HG03469 (cell line): ENCODE measurements around the gene PTPRG.
"Not testable (repeated sequence)": the region's sequence is repeated elsewhere in the genome, so short reads cannot be mapped to it uniquely, and the experiment has no call there.

Experiments
- ATAC-seq: cut with Tn5 transposase; IDR thresholded peaks from one replicate; pipeline ENCODE4 v1.9.1; 2021; ENCODE audit warnings: mild to moderate bottlenecking, moderate library complexity, moderate number of reproducible peaks; ENCODE audit not compliant: unreplicated experiment

The PTPRG gene

DNA sequence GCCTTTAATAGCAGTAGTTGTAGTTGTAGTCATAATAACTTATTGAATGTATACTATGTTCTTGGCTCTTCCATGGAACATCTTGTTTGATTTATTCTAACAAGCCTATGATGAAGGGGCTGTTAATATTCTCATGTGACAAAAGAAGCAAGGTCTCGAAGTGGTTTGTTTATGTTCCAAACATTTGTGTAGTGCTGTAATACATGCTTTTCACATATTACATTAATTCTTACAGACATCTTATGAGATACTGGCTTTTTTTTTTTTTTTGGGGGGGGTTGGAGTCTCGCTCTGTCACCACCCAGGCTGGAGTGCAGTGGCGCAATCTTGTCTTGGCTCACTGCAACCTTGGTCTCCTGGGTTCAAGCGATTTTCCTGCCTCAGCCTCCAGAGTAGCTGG lies 252.3 kb downstream of the PTPRG start:
- no peak for ATAC-seq

DNA sequence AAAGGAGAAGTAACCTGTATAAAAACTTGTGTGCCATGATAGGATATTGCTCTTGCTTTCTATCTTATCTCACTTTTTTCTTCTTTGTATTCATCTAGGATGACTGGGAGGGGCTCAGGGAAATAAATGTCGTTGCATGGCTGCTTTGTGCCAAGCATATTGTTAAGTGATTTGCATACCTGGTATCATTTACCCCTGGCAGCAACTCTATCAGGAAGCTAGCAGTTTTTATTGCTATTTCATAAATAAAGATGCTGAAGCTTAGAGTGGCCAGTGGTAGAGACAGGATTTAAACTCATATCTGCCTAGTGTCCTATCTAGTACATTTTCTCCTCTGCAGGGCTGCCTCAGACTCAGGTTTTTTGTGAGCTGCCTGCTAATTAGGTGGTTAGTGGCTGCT lies 253.3 kb downstream of the PTPRG start:
- no peak for ATAC-seq

DNA sequence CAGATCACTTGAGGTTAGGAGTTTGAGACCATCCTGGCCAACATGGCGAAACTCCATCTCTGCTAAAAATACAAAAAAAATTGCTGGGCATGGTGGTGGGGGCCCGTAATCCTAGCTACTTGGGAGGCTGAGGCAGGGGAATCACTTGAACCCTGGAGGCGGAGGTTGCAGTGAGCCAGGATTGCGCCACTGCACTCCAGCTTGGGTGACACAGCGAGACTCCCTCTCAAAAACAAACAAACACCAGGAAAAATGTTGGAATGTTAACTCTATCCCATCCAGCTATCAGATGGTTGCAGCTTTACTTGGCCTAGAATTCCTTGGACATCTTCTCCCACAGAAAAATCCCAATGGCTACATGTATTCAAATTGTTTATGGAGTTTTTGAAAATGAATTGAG lies 254.9 kb downstream of the PTPRG start:
- not testable (repeated sequence) for ATAC-seq

DNA sequence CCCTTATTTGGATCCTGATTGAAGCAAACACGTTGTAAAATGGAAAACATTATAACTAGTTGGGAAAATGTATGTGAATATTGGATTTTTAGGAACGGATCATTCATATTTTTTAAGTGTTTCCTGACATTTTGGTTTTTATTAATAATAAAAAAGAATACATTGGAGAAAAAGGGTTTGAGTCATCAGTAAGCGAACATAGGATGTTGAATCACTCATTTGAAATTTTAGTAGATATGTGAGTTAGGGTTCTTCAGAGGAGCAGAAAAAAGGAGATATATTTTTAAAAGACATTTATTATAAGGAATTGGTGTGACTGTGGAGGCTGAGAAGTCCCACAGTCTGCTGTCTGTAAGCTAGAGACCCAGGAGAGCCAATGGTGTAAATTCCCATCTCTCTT lies 258.5 kb downstream of the PTPRG start:
- no peak for ATAC-seq

DNA sequence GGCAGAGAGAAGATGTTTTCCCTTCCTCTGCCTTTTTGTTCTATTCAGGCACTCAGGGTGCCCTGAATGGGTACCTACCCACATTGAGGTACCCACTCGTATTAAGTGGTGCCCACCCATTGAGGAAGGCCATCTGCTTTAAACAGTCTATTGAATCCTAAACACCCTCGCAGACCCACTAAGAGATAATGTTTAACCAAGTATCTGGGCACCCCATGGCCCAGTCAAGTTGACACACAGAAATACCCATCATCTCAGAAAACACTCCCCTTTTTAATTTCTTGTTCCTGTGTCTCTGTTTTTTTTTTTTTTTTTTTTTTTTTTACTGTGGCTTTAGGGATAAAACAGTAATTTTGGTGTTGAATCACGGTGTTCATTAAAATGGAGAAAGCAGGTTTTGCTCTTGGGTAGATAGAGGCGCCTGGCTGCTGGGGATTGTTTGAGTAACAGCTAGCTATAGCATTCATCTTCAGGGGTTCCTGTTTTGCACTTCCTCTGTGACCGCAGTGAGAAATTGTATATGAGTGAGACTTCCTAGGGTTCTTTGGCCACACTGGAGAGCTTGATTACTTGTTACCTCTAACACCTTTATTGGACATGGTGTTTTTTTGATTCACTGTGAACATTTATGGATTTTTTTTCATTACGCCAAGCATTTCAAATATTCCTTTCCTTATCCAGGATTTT lies 259.1 kb downstream of the PTPRG start:
- no peak for ATAC-seq

DNA sequence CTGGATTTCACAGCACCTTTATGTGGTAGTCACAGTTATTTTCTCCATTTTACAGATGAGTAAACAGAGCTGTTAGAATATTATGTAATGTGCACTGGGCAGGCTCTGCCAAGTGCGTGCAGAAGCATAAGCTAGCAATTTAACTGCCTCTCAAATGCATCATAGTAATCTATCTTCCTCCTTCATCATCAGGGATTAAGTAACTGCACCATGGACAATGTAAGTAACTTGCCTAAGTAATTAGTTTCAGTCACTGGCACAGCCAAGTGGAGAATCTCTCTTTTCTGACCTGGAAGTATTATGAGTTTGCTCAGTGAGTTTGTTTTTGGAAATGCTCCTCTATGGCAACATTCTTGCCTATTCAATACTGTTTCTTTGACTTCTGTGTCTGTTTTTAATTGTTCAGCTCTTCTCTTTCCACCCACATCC lies 260.5 kb downstream of the PTPRG start:
- ATAC-seq: no peak

DNA sequence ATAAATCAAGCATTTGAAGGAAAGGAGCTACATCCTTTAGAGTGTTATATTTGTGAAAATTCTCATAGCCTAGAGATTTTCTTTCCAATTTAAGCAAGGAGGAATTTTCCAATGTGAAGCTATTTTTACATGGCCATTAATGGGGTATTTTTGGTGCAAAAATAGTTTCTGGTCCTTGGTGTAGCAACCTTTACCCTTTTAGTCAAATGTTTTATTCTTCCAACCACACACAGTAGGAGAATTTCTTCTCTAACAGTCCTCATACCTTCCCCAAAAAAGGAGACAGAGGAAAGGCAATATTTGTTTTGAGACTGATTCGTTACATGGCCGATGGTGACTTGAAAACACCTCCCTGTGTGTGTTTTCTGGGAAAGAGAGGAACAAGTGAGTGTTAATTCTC lies 261.2 kb downstream of the PTPRG start:
- no peak for ATAC-seq

DNA sequence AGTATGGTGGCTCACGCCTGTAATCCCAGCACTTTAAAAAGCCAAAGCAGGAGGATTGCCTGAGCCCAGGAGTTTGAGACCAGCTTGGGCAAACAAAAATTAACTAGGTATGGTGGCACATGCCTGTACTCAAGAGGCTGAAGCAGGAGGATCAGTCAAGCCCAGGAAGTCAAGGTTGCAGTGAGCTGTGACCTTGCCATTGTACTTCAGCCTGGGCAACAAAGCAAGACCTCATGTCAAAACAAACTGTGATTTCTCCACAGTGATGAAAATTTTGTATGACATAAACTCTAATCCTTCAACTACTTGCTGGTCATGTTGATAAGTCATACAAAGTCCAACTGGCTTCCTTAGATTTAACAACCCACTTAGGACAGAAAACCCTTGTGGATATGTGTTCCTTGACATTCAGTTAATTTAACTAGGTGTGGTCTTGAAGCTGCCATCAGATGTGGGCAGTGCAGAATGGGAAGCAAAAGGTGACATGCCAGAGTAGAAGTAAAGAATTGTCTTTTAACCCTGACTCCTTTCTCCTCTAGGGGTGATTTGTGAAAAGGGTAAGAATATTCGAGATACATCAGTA lies 263.3 kb downstream of the PTPRG start:
- no peak for ATAC-seq

DNA sequence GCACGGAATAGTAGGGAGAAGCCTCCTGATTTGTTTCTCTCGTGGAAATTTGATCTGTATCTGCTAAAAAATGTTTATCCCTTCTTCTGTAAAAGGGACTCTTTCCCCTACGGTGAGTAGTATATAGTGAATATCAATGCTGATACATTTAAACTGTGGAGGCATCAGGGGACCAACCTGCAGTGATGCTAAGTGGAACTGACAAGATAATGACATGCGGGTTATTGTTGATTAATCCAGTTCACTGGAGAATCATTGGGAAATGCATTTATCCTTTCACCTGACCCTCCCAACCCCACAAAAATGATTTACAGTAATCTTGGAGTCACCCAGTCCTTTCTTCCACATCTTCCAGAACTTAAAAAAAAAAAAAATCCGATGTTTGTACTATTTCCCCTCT lies 264.8 kb downstream of the PTPRG start:
- no peak for ATAC-seq

DNA sequence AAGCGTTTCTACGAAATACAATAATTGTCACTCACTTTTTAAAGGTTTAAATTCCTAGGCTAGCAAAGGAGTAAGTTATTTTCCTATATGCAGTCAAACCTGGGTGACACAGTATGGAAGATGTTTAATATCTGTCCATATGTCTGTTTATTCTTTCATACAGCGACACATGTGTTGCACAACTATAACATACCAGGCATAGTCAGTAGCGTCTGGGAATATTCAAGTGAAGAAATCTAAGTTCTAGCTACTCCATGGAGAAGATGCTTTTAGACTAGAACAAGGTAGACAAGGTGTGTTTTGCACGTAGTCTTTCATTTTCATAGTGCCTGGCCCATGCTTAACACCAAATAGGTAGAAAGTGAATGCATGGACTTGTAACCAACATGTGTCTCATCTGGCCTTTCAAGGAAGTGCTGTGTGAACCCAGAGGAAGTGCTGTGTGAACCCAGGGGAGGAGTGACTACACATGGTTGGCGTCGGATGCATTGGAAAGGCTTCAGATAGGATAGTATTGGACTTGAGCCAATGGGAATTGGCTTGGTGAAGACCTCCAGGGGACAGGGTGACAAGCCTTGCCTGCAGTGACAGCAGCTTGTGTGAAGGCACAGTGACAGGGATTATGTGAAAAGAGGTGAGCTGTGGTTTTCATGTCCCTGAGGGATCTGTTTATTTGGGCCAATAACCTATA lies 267.0 kb downstream of the PTPRG start:
- no peak for ATAC-seq

DNA sequence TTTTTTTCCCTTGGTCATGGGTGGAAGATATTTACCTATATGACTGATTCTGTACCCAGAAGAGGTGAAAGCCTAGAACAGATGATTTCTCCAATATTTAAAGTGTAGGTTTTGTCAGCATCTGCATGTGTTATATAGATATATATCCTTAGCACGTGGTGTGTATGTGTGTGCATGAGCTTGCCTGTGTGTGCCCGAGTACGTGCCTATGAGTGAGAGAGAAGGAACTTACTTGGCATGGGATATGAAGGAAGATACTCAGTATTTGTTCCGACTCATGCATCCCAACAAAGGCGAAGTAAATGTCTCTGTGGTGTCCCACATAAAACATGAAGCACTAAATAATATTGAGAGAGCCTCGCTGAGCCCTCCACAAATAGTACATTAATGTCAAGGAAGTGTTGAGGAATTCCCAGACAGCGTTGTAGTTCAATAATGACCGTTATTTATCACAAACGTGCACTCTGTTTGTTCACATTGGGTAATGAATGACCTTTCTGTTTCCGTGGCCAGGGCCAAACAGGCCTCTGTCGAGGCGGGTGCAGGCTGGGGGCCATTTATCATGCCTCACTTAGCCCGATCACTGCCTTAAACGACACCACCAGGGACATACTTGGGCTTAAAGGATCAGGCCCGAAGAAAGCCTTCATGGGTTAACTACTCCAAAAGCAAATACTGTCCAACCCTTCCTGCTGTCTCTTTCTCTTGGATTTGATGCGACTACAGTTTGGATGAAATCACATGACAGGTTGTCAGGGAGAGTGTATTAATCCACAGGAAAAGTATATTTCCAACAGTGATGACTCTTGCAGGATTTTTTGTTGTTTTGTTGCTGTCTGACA lies 267.7 kb downstream of the PTPRG start:
- ATAC-seq: no peak

DNA sequence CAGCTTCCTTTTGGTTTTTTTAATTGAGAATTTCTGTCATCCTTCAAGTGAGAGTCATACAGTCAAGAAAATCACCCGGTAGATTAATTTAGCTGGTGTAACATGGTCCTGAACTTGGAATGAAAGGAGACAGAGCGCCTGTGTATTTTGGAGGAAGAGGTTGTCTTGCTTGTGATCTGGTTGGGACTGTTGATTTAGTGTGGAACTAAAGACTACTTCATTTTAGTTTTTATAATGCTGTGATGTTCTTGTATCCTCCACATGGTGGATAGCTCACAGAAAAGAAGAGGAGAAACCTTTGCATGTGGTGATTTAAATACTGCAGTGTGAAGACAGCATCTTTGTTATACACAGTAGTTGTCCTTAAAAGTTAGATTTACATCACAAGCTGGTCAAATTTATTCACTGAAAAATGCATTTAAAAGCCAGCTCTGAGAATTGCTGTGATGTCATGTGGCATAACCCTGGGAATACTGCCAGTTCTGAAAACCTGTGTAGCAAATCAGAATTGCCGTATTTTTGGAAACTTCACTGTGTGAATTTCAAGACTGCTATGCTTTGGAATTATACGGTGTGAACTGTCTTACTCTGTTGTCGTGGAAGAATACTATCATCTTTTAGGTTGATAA lies 268.5 kb downstream of the PTPRG start:
- ATAC-seq: no peak

DNA sequence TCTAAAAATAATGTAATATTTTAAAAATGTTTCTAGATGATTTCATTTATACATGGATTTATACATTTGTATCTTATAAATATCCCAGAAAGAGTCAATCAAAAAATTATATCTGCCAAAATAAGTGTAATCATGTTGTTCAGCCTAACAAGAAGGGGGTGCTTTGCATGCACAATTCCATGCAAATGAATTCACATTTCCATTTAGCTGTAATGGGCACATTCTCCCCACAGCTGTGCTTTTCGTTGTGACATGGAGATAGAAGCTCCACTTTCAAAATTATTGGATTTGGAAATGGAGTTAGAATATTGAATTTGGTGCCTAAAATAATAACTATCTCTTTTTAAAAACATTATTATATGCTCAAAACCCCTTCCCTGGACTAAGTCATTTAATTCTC lies 270.6 kb downstream of the PTPRG start:
- no peak for ATAC-seq

DNA sequence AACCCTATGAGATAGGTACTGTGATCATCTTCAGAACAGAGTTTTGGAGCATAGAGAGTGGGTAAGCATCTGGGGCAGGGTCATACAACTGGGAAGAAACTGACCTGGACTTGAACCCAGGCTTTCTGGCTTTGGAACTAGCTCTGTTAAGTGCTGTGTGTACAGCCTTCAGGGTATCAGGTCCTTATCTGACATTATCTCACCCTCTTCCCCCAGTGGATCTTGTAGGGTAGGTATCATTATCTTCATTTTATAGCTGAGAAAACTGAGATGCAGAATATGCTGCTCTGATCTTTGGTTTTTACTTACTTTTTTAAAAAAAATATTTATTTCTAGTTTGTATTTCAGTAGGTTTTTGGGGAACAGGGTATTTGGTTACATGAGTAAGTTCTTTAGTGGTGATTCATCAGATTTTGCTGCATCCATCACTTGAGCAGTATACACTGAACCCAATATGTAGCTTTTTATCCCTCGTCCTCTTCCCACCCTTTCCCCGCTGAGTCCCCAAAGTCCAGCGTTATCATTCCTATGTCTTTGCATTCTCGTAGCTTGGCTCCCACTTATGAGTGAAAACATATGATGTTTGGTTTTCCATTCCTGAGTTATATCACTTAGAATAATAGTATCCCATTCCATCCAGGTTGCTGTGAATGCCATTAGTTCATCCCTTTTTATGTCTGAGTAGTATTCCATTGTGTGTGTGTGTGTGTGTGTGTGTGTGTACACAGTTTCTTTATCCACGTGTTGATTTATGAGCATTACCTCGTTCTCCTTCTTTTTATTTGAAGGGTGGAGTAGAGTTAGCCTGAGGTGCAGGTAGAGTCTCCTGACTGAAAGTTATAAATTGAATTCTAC lies 271.2 kb downstream of the PTPRG start:
- ATAC-seq: no peak

DNA sequence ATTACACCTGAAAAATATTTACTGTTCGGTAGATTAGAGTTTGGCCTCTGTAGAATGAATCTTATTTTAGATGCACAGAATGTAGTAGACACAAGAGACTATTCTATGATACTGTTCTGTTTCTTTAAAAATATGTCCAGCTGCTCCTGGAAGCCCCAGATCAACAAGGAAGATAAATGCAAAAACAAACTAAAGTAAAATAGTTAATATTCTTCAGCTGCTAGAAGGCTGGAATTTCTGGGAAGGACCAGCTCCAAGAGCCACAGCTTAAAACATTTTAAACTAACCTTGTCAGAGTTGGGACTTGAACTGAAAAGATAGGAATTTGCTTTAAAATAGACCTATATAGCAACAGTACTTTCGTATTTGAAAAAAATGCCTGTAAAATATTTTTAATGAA lies 277.9 kb downstream of the PTPRG start:
- ATAC-seq: no peak

DNA sequence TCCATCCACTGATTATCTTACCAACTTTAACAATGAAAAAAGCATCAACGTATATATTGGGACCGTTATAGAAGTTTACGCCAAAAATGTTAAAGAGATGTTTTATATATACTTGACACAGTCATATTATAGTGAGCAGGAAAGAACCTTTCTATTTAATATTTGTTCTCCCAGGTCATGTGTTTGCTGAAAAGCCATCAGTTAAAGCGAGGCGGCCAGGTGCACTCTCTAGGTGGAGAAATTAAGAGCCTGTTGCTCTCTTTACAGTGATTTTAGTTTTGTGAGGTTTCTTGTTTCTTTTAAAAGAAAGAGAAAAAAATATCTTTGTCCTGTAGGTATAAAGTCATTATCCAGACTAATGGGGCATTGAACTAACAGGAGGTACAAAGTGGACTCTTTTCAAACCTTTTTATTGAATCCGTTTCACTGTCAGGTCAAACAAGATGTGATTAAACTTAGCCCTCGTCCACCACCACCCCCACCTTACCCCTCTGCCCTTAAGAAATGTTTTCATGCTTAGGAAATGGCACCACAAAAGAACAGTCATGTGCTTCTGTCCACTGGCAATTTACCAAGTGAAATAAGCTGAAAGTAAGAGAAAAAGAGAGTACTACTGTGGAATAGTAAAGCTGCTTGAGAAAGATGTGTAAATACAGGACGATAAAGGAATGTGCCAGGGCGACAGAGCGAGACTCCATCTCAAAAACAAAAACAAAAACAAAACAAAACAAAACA lies 279.9 kb downstream of the PTPRG start:
- no peak for ATAC-seq

DNA sequence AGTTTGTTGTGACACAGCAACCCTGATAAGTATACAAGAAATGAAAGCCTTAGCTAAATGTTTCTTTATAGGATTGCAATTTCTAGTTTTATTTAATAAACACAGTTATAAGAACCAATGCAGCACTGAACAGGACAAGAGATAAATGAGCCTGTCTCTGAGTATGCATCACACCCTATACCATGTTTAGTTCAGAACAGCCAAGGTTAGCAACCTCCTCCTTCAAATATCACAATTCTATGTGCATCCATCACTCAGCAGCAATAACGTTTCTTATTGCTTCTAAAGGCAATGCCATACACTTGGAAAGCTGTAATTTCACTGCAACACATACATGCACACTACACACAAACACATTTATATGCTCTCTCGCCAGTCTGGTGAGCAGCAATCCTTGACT lies 280.6 kb downstream of the PTPRG start:
- ATAC-seq: no peak

DNA sequence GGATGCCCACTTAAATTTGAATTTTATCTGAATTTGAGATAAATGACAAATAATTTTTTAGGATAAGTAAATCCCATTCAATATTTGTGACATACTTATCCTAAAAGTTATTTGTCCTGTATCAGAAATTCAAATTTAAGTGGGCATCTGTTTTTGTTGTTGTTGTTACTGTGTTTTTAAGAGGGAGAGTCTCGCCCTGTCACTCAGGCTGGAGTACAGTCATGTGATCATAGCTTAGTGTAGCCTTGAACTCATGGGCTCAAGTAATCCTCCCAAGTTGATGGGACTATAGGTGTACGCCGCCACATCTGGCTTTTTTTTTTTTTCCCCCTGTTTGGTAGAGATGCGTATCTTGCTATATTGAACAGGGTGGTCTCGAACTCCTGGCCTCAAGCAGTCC lies 283.0 kb downstream of the PTPRG start:
- no peak for ATAC-seq

DNA sequence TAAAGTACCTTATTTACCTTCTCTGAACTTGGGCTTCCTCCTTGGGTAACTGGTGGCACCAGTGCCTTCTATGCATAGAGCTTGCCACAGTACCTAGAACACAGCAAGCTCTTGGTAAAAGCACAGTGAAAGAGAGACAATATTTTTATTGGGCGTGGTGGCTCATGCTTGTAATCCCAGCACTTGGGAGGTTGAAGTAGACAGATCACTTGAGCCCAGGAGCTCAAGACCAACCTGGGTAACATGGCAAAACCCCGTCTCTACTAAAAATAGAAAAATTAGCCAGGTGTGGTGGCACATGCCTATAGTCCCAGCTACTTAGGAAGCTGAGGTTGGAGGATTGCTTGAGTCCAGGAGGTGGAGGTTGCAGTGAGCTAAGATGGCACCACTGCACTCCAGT lies 285.1 kb downstream of the PTPRG start:
- no peak for ATAC-seq
